A673 (cell line): ENCODE data around the gene ZNF488. TPM values are rescaled to one million over a fixed set of nuclear protein-coding genes. Genes with fewer than 3 reads are reported as not detected.

Experiments
- BruUV-seq: library from RNA; stranded (reverse); fragments of 400-500 nt; replicated peaks from 2 replicates; lab custom pipeline; 2021; lab: Mats Ljungman, UMichigan
- CTCF ChIA-PET: fragments of 300-600 bp; sonication (Branson Sonifier 250); formaldehyde crosslinking; loops from one replicate; lab custom pipeline; 2022; ENCODE audit warnings: antibody characterized with exemption; lab: Charles Lee
- POLR2A ChIA-PET: fragments of 300-600 bp; sonication (Branson Sonifier 250); formaldehyde crosslinking; loops from one replicate; lab custom pipeline; 2022; ENCODE audit warnings: antibody characterized with exemption; ENCODE audit not compliant: low non-redundant PET; lab: Charles Lee
- DNase-seq: peaks from one replicate; pipeline ENCODE4 v3.0.0-alpha.2; 2015; ENCODE audit warnings: low spot score
- H3K27ac ChIP-seq: fragments of 200-600 bp; sonication (generic); 2 replicates; pipeline ENCODE4 v1.5.1; 2016; ENCODE audit warnings: mixed run types, low read depth, mild to moderate bottlenecking, mixed read lengths, antibody characterized with exemption, low read length; ENCODE audit not compliant: poor library complexity, severe bottlenecking
- H3K27me3 ChIP-seq: fragments of 200-600 bp; sonication (generic); replicated peaks from 2 replicates; pipeline ENCODE4 v1.6.1; 2017; ENCODE audit warnings: mixed run types, low read depth, mild to moderate bottlenecking, mixed read lengths, antibody characterized with exemption, low read length; ENCODE audit not compliant: insufficient read depth, poor library complexity
- H3K36me3 ChIP-seq: fragments of 200-600 bp; sonication (generic); 2 replicates; pipeline ENCODE4 v1.6.1; 2016; ENCODE audit warnings: mixed run types, mild to moderate bottlenecking, mixed read lengths, antibody characterized with exemption, low read length; ENCODE audit not compliant: insufficient read depth, poor library complexity, severe bottlenecking
- H3K4me1 ChIP-seq: fragments of 200-600 bp; sonication (generic); 2 replicates; pipeline ENCODE4 v1.6.1; 2017; ENCODE audit warnings: mixed run types, mild to moderate bottlenecking, mixed read lengths, antibody characterized with exemption, low read length; ENCODE audit not compliant: insufficient read depth, poor library complexity, severe bottlenecking
- H3K4me3 ChIP-seq: fragments of 200-600 bp; sonication (generic); 2 replicates; pipeline ENCODE4 v1.5.1; 2016; ENCODE audit warnings: low read depth, mixed run types, mild to moderate bottlenecking, mixed read lengths, low read length; ENCODE audit not compliant: poor library complexity, severe bottlenecking
- H3K9me3 ChIP-seq: fragments of 200-600 bp; sonication (generic); 2 replicates; pipeline ENCODE4 v1.6.1; 2016; ENCODE audit warnings: mixed run types, low read depth, mild to moderate bottlenecking, mixed read lengths, antibody characterized with exemption, low read length; ENCODE audit not compliant: poor library complexity, severe bottlenecking
- CTCF ChIP-seq: fragments of 300-800, 200-600 bp; sonication (generic); conservative IDR thresholded peaks from 2 replicates; pipeline ENCODE4 v1.5.1; 2017; ENCODE audit warnings: low read depth, mild to moderate bottlenecking, antibody characterized with exemption, low read length, moderate library complexity, mixed read lengths
- EZH2 ChIP-seq: fragments of 200-600 bp; sonication (generic); IDR thresholded peaks from 2 replicates; pipeline ENCODE4 v1.6.1; 2017; ENCODE audit warnings: borderline replicate concordance, low read depth, mild to moderate bottlenecking, mixed read lengths, antibody characterized with exemption, low read length; ENCODE audit not compliant: poor library complexity, severe bottlenecking
- intact Hi-C: fragments of 100-400 bp; cut with micrococcal nuclease; formaldehyde crosslinking; loops from one replicate; pipeline ENCODE4 v1.10.0; 2022; ENCODE audit not compliant: unreplicated experiment
- total RNA-seq: library from RNA; stranded (reverse); gene quantifications from 2 replicates; pipeline ENCODE4 v1.2.3, GENCODE V29; 2021

Gene ZNF488
- total RNA-seq, 1 experiment from 2014 or later, result 0.09 TPM

GRCh38 chr10:47353351-47353750, 30.7 kb downstream of the ZNF488 start:
- no peak for DNase-seq
- intact Hi-C loops, result no loop called here
- BruUV-seq, result no TSS peak
- no peaks in the 10 kb centered on the region for H3K27me3 ChIP-seq
- no peaks in the 10 kb centered on the region for H3K36me3 ChIP-seq
- no peaks in the 10 kb centered on the region for H3K4me1 ChIP-seq
- CTCF ChIA-PET, result no interaction called here
- no peak overlapping the region for H3K27ac ChIP-seq
- POLR2A ChIA-PET, result no interaction called here
- TF ChIP-seq EZH2 (no peak), CTCF (no peak)
- no peak overlapping the region for H3K4me3 ChIP-seq
- H3K9me3 ChIP-seq, result no peaks in the 10 kb centered on the region

GRCh38 chr10:47351899-47352815, 31.9 kb downstream of the ZNF488 start:
- CTCF ChIA-PET, result no interaction called here
- no peaks in the 10 kb centered on the region for H3K36me3 ChIP-seq
- H3K9me3 ChIP-seq, result no peaks in the 10 kb centered on the region
- no peak for DNase-seq
- H3K4me3 ChIP-seq, result no peak overlapping the region
- no peaks in the 10 kb centered on the region for H3K4me1 ChIP-seq
- no peak overlapping the region for H3K27ac ChIP-seq
- POLR2A ChIA-PET, result no interaction called here
- no TSS peak for BruUV-seq
- intact Hi-C loops, result no loop called here
- no peaks in the 10 kb centered on the region for H3K27me3 ChIP-seq
- TF ChIP-seq EZH2 (no peak), CTCF (no peak)

- ChIA-PET POLR2A (no interaction called here), CTCF (no interaction called here)
- Histone ChIP-seq H3K36me3 (no peaks in the 10 kb centered on the region), H3K27me3 (no peaks in the 10 kb centered on the region), H3K27ac (no peak overlapping the region), H3K4me1 (no peaks in the 10 kb centered on the region), H3K4me3 (no peak overlapping the region), H3K9me3 (no peaks in the 10 kb centered on the region)
- BruUV-seq, result no TSS peak
- TF ChIP-seq CTCF (no peak), EZH2 (no peak)
- intact Hi-C loops, result no loop called here
- DNase-seq, result no peak
These were observed 33.1 kb downstream of the ZNF488 start for GRCh38 chr10:47350671-47351640.
